ENCODE data around the gene AK8. TPM values are rescaled to one million over a fixed set of nuclear protein-coding genes. Genes with fewer than 3 reads are reported as not detected.

The AK8 gene
- total RNA-seq, 2 donors from 2014 or later, result 0.26 TPM; not detected in 1

GRCh38 chr9:132791699-132792240 is 86.3 kb downstream of the AK8 start:
- Histone ChIP-seq H3K4me3 (no peak overlapping the region), H3K4me1 (no peaks in the 10 kb centered on the region), H3K27me3 (no peaks in the 10 kb centered on the region), H3K36me3 (replicated peaks in 1 of 2; ENCODE audit: insufficient read depth in 1 of 2, low read depth in 2 of 2) (no peaks in the 10 kb centered on the region), H3K27ac (no peak overlapping the region), H3K9me3 (no peaks in the 10 kb centered on the region)
- intact Hi-C loops (cut with DNase I), result loop anchor here (10.0 kb wide), 1 partner anchor 377 kb away; the partner anchor contains the start of gene CFAP77
- no peak for TF ChIP-seq CTCF (IDR thresholded peaks at IDR 0.05)
- TF ChIP-seq POLR2A (IDR thresholded peaks at IDR 0.05), result no peak
- no peak for DNase-seq
- no peak for ATAC-seq
- WGBS, 2 donors, result 71 to 83% methylated on average over 5 of the region's 5 CpGs

GRCh38 chr9:132789719-132790118 is 88.4 kb downstream of the AK8 start:
- Histone ChIP-seq H3K36me3 (replicated peaks in 1 of 2; ENCODE audit: insufficient read depth in 1 of 2, low read depth in 2 of 2) (no peaks in the 10 kb centered on the region), H3K27me3 (no peaks in the 10 kb centered on the region), H3K4me3 (no peak overlapping the region), H3K9me3 (no peaks in the 10 kb centered on the region), H3K4me1 (no peaks in the 10 kb centered on the region), H3K27ac (no peak overlapping the region)
- intact Hi-C loops (cut with DNase I), result loop anchor here (10.0 kb wide), 1 partner anchor 375 kb away; the partner anchor contains the start of gene CFAP77
- no peak for ATAC-seq
- no peak for DNase-seq
- 44 to 60% methylated on average over 3 of the region's 3 CpGs for WGBS, 2 donors
- TF ChIP-seq CTCF (IDR thresholded peaks at IDR 0.05) (no peak), POLR2A (IDR thresholded peaks at IDR 0.05) (no peak)

- ATAC-seq, result no peak
- H3K9me3 ChIP-seq, result no peaks in the 10 kb centered on the region
Measured at GRCh38 chr9:132788378-132788777, 89.7 kb downstream of the AK8 start.

GRCh38 chr9:132787748-132788159 is 90.3 kb downstream of the AK8 start:
- no peaks in the 10 kb centered on the region for H3K4me1 ChIP-seq
- no peak for ATAC-seq
- H3K4me3 ChIP-seq, result no peak overlapping the region
- TF ChIP-seq CTCF (IDR thresholded peaks at IDR 0.05) (no peak), POLR2A (IDR thresholded peaks at IDR 0.05) (no peak)
- DNase-seq, result no peak
- no peaks in the 10 kb centered on the region for H3K36me3 ChIP-seq (replicated peaks in 1 of 2; ENCODE audit: insufficient read depth in 1 of 2, low read depth in 2 of 2)
- H3K27ac ChIP-seq, result no peak overlapping the region
- intact Hi-C loops (cut with DNase I), result no loop called here
- H3K27me3 ChIP-seq, result no peaks in the 10 kb centered on the region
- H3K9me3 ChIP-seq, result no peaks in the 10 kb centered on the region
- 88 to 96% methylated on average over 1 of the region's 1 CpG for WGBS, 2 donors

More at GRCh38 chr9:132788378-132788777, 89.7 kb downstream of the AK8 start:
- intact Hi-C loops (cut with DNase I), result no loop called here
- DNase-seq, result no peak
- no peaks in the 10 kb centered on the region for H3K27me3 ChIP-seq
- H3K36me3 ChIP-seq (replicated peaks in 1 of 2; ENCODE audit: insufficient read depth in 1 of 2, low read depth in 2 of 2), result no peaks in the 10 kb centered on the region
- no peak overlapping the region for H3K4me3 ChIP-seq
- no peak overlapping the region for H3K27ac ChIP-seq
- H3K4me1 ChIP-seq, result no peaks in the 10 kb centered on the region
- TF ChIP-seq POLR2A (IDR thresholded peaks at IDR 0.05), result no peak
- TF ChIP-seq CTCF (IDR thresholded peaks at IDR 0.05), result no peak
- 30 to 65% methylated on average over 1 of the region's 1 CpG for WGBS, 2 donors

- no peaks in the 10 kb centered on the region for H3K36me3 ChIP-seq (replicated peaks in 1 of 2; ENCODE audit: insufficient read depth in 1 of 2, low read depth in 2 of 2)
- H3K4me3 ChIP-seq, result no peak overlapping the region
- no peak overlapping the region for H3K27ac ChIP-seq
- H3K4me1 ChIP-seq, result no peaks in the 10 kb centered on the region
- WGBS, 2 donors, result 87 to 91% methylated on average over 4 of the region's 4 CpGs
- no peaks in the 10 kb centered on the region for H3K9me3 ChIP-seq
- ATAC-seq (no peak), DNase-seq (no peak)
- no peak for TF ChIP-seq CTCF (IDR thresholded peaks at IDR 0.05)
- TF ChIP-seq POLR2A (IDR thresholded peaks at IDR 0.05), result no peak
- no peaks in the 10 kb centered on the region for H3K27me3 ChIP-seq
- intact Hi-C loops (cut with DNase I), result no loop called here
Measured at GRCh38 chr9:132784286-132784830, 93.7 kb downstream of the AK8 start.

All from body of pancreas (tissue), 4 donors.